GM11168 (cell line): Measurements from ENCODE around the gene IGSF23.
"Not testable (repeated sequence)": the region's sequence is repeated elsewhere in the genome, so short reads cannot be mapped to it uniquely, and the experiment has no call there.

Source experiments
- in situ Hi-C: fragments of 300-500 bp; cut with MboI; formaldehyde crosslinking; loops from one replicate; pipeline ENCODE4 v1.12.0; 2022; ENCODE audit warnings: low sequenced_read_pairs; ENCODE audit not compliant: unreplicated experiment

IGSF23 gene

DNA sequence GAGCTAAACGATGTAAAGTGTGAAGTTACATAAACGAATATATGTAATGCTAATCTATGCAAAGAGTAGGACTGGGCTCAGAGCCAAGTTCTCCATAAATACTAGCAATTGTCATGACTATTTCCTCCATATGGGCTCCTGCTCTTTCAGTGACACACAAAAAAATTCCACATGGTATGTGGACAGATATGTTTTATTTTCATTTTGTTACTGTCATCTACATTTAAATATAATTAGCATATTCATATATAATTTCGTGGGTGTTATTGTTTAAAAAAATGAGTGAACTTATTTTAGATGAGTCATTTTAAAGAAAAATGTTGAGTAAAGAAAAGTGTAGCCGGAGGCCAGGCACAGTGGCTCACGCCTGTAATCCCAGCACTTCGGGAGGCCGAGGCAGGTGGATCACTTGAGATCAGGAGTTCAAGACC is 5.0 kb upstream of the IGSF23 start:
- in situ Hi-C loops: no loop called here

DNA sequence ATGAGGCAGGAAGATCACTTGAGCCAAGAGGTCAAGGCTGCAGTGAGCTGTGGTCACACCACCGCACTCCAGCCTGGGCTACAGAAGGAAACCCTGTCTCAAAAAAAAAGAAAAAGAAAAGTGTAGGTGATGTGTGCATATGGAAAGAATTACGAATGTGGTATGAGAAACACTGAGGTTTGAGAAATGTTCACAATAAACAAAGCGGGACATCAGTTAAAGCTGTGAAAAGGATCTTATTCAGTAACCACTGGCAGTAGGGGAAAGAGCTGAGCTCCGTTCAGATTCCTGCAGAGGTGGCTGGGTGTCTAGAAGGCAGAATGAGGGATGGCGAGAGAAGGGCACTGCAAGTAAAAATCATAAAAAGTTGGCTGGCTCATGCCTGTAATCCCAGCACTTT is 4.1 kb upstream of the IGSF23 start:
- in situ Hi-C loops: no loop called here

DNA sequence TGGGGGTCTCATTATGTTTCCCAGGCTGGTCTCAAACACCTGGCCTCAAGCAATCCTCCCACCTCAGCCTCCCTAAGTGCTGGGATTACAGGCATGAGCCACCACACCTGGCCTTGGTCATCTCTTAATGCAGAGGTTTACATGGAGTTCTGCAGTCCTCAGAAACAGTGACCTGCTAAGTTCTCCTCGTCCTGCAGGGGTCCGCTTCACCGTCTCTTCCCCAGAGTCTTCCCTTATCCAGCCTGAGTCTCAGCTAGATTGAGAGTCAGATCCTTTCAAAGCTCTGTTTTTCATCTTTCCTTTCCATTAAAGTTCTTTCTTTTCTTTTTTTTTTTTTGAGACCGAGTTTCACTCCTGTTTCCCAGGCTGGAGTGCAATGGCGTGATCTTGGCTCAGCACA is 2.9 kb upstream of the IGSF23 start:
- in situ Hi-C loops: not testable (repeated sequence)

DNA sequence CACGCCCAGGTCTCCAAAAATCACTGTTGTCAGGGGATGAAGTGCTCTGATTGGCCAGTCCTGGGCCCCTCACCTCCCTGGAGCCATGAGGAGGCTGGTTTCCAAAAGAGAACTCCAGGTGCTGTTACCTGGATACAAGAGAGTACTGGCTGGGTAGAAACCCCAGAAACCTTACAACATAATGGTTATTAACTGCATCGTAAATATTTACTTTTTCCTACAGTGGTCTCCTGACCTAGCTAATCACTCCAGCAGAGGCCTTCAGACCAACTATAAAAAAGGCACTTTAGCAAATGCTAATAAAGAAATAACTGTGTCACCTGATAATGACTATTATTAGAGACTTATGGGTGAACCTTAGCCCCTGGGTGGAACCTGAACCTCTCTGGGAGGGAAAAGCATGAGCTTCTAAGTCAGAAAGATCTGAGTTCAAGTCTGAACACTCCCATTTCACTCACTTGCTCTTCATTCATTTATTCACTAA is 1.5 kb upstream of the IGSF23 start:
- in situ Hi-C loops: no loop called here

DNA sequence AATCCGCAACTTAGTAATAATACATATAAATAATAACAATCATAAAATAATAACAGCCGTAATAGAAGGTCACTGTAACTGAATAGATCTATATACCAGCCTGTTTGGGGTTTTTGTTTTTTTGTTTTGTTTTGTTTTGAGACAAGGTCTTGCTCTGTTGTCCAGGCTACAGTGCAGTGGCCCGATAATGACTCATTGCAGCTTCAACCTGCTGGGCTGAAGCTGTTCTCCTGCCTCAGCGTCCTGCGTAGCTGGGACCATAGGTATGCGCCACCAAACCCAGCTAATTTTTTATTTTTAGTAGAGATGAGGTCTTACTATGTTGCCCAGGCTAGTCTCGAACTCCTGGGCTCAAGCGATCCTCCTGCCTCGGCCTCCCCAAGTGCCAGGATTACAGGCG is 950 bp downstream of the IGSF23 start:
- in situ Hi-C loops: no loop called here

DNA sequence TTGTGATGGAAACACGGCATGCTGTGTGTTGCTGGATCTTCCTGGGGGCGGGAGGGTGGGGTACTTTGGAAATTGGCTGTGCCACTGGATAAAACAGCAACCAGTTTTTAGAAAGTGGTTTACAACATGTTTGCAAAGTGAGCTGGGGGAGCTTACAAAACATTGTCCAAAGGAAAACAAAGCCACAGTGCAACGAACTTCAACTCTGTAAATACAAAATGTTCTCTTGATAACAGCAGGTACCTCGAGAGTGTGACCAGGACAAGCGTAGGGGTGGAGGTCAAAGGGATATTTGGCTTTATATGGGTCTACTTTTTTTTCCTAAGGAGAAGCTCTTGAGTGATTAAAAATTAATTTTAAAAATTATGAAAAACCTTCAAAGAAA is 2.5 kb downstream of the IGSF23 start:
- in situ Hi-C loops: no loop called here

DNA sequence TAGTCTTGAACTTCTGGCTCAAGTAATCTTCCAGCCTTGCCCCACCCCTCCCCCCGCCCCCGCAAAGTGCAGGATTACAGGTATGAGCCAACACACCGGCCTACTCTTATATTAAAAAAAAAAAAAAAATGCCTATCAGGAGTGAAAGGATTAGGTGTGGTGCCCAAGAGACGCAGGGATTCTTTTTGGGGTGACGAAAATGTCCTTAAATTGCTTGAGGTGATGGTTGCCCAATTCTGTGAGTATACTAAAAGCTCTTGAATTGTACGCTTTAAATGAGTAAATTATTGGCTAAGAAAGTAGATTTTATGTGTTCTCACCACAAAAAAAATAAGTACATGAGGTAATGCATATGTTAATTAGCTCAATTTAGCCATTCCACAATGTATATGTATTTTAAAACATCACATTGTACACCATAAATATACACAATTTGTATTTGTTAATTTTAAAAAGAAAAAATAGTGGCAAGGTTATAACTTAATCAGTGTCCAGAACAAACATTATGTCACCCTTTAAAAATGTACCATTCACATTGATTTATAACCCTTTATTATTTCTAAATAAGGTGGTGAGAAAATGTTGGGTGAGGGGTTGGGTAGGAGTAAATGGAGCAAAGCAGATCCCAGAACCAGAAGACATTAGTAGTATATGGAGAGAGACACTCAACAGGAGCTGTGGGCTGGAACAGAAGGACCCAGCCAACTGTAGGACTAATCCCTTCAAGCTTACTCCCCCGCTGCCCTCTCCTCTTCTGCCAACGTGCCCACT is 3.9 kb downstream of the IGSF23 start:
- in situ Hi-C loops: no loop called here

DNA sequence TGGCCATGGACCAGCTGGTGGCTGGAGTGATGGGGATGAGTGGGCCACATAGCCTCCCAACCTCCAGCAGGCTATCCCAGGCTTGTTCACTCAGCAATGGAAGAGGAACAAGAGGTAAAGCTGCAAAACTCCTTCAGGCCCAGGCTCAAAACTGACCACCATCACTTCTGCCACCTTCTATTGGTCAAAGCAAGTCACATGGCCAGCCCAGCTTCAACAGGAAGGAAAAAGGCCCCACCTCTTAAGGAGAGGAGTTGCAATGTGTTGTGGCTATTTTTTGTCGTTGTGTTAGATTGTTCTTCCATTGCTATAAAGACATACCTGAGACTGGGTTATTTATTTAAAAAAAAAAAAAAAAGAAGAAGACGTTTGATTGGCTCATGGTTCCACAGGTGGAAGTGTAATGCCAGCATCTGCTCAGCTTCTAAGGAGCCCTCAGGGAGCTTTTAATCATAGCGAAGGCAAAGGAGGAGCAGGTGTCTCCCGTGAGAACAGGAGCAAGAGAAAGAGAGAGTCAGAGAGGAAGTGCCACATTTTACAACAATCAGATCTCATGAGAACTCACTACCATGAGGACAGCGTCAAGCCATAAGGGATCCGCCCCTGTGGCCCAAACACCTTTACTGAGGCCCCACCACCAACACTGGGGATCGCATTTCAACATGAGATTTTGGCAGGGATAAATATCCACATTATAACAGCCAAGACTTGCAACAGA is 5.4 kb downstream of the IGSF23 start:
- in situ Hi-C loops: no loop called here

DNA sequence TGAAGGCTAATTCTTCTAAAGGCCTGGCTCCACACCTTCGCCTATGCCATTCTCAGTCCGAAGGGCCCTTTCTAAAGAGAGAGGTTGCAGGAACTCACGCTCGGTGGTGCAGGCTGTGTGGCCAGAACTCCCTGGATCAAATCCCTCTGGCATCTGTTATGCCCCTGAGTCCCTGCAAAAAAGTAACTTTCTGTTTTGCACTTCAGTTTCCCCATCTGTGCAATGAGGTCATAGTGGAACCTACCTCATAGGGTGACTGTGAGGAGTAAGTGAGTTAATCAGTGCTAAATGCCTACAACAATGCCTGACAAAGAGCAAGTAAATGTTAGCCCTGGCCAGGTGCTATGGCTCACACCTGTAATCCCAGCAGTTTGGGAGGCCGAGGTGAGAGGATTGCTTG is 7.3 kb downstream of the IGSF23 start:
- in situ Hi-C loops: no loop called here

DNA sequence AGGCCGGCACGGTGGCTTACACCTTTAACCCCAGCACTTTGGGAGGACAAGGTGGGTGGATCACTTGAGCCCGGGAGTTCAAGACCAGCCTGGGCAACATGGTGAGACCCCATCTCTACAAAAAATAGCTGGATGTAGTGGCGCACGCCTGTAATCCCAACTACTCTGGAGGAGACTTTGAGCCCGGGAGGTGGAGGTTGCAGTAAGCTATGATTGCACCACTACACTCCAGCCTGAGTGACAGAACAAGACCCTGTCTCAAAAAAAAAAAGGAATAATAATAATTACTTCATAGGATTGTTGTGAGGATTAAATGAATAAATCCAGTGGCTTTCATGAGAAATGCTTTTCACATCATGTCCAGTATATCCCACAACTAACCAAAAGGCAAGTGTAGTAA is 8.0 kb downstream of the IGSF23 start:
- in situ Hi-C loops: no loop called here

DNA sequence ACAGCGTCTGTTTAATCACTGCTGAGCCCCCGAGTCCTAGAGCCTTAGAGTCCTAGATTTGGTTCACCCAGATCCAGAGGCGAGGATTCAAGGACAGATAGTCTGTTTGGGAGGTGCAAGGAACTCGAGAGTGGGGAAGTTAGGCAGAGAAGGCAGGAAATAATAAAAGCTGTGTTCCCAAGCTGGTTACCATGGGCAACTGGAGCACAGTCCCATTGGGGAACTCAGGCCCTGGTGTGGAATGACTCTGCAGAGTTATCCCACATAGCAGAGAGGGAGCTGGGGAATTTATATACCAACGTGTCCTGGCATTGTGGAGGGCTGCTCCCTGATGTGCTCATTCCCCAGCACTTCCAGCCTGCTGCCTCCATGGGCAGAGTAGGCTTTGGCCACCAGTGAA is 9.7 kb downstream of the IGSF23 start:
- in situ Hi-C loops: no loop called here

DNA sequence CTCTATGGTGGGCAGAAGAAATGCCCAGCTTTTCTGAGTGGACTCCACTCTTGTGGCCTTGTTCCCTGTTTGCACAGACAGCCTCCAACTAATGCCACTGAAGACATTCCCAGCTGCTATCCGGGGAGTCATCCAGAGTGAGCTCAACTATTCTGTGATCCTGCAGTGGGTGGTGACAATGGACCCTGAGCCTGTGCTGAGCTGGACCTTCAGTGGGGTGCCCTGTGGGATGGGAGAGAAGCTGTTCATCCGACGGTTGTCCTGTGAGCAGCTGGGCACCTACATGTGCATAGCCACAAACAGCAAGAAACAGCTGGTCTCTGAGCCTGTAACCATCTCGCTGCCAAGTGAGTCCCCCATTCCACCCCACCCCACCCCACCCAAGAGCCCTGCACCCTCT is 10.3 kb downstream of the IGSF23 start:
- in situ Hi-C loops: no loop called here

DNA sequence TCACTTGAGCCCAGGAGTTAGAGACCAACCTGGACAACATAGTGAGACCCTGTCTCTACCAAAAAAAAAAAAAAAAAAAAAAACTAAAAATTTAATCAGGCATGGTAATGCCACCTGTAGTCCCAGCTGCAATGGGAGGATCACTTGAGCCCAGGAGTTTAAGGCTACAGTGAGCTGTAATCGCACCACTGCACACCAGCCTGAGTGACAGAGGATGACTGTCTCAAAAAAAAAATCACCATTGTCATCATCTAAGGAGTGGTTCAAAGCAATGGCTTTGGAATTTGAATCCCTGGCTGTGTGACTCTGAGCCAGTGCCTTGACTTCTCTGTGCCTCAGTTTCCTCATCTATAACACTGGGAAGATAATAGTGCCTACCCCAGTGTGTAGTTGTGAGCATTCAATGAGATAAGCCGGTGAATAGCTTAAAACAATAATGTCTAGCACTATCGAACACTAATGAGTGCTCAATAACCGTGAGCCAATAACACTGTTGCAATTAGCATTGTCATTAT is 11.5 kb downstream of the IGSF23 start:
- in situ Hi-C loops: no loop called here

DNA sequence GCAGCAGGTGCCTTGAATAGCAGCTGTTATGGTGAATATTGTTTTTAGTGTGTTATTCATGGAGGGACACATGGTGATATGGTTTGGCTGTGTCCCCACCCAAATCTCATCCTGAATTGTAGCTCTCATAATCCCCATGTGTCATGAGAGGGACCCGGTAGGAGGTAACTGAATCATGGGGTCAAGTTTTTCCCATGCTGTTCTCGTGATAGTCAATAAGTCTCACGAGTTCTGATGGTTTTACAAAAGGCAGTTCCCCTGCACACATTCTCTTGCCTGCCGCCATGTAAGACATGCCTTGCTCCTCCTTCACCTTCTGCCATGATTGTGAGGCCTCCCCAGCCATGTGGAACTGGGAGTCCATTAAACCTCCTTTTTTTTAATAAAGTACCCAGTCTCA is 12.3 kb downstream of the IGSF23 start:
- in situ Hi-C loops: not testable (repeated sequence)

DNA sequence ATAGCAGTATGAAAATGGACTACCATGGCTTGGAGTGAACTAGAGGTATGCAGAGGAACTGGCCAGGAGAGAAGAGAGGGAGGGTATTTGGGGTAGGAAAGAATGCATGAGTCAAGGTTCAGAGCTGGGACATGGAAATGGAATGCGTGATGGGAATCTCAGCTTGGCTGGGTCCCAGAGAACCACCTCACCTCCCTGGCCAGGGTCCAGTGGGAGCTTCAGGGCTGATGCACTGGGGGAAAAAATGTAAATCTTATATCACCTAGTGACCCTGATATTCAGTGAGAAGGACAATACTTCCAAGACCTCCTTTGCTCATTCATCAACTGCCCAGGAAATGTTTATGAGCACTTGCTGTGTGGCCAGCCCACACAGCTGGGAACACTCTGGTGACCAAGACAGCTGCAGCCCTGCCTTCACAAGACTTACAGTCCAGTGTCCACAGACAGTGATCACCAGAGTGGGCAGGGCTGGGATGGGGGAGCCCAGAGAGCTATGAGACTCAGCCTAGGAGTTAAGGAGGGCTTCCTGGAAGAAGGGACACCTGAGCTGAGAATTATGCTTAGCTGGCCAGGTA is 12.8 kb downstream of the IGSF23 start:
- in situ Hi-C loops: no loop called here

DNA sequence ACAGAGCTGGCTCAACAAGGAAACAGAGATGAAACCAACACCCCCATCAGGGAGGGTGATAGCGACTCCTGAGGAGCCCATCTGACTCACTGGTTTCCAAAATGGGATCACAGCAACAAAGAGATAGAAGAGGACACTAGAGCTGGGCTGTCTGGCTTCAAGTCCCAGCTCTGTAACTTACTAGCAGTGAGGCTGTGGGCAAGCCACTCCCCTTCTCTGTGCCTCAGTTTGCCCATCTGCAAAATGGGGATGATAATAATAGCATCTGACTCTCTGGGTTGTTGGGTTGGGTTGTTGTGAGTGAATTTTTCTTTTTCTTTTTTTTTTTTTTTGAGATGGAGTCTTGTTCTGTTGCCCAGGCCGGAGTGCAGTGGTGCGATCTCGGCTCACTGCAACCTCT is 14.3 kb downstream of the IGSF23 start:
- in situ Hi-C loops: no loop called here

DNA sequence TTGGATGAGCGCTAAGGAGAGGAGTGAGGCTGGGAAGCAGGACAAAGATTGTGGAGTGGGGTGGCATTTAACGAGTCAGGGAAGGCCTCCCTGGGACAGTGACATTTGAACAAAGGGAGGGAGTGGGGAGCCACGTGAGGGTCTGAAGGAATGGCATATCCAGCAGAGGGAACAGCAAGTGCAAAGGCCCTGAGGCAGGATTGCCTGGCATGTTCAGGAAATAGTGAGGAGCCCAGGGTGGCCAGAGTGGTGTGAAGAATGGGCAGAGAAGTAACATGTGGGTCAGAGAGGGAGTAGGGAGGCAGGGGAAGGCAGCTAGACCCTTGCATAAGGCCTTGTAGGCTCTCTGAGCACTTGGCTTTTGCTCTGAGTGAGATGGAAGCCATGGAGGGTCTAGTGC is 15.4 kb downstream of the IGSF23 start:
- in situ Hi-C loops: no loop called here

DNA sequence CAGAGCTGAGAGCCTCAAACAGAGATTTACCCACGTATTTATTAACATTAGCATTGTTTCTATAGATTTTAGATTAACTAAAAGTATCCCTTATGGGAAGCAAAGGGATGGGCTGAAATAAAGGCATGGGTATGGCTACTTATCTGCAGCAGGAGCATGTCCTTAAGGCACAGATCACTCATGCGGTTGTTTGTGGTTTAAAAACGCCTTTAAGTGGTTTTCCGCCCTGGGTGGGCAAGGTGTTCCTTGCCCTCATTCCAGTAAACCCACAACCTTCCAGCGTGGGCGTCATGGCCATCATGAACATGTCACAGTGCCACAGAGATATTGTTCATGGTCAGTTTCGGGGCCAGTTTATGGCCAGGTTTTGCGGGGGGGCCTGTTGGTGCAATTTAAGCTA is 18.2 kb downstream of the IGSF23 start:
- in situ Hi-C loops: not testable (repeated sequence)

DNA sequence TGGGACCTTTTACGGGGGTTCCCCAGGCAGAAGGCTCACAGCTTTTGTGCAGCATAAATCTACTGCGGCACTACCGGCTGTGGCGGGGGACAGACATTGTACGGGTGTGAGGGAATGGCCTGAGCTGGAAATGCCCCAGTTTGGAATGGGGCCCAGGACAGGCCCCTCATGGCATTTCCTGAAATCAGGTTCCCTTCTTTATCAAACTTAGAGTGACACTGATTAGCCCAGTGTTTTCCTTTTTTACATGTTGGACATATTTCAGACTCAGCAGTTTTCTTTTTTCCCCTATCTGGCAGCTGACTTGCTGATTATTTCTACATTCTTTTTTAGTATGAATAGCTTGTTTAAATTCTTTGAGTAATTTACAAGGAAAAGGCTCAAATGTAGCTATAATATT is 20.7 kb downstream of the IGSF23 start:
- in situ Hi-C loops: not testable (repeated sequence)

DNA sequence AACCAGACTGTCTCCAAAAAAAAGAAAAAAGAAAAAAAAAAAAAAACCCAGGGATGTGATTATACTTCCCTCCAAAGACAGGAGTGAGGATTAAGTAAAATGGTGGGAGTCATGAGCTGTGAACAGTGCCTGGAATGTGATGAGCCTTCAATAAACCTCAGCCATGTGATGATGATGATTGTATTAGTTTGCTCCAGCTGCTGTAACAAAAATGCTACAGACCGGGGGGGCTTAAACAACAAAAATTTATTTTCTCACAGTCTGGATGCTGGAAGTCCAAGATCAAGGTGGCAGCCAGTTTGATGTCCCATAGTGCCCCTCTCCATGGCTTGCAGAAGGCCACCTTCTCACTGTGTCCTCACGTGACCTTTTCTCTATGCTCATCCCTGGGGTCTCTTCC is 21.4 kb downstream of the IGSF23 start:
- in situ Hi-C loops: no loop called here
